Skin epidermis (tissue), 12 donors: Measurements from ENCODE around the gene MBOAT2.

Experiments used
- H3K27ac ChIP-seq, 21 experiments: fragments of 200-600 bp; sonication (generic) in 11 of 21; one replicate each; pipeline ENCODE4 v1.5.0; 2020; ENCODE audit warnings: mild to moderate bottlenecking in 3 of 21, inconsistent platforms in 2 of 21, moderate library complexity in 2 of 21
- H3K4me3 ChIP-seq, 7 experiments: fragments of 200-600 bp; sonication (generic) in 2 of 7; one replicate each; pipeline ENCODE4 v1.5.0; 2020; ENCODE audit warnings: inconsistent platforms in 2 of 7, mild to moderate bottlenecking in 2 of 7, moderate library complexity in 1 of 7

The MBOAT2 gene

GRCh38 chr2:8802741-8803140 is 200.7 kb downstream of the MBOAT2 start:
- no peak overlapping the region for H3K4me3 ChIP-seq
- no peak overlapping the region for H3K27ac ChIP-seq
